ENCODE results near the gene CHEK2.

The CHEK2 gene

GRCh38 chr22:28741785-28742561, at the start of gene CHEK2, which contains the start of gene HSCB:
Gene CHEK2 (minus strand): TSS chr22:28741820. CDS start chr22:28734721, 7,099 bp downstream.
Gene HSCB (plus strand): TSS chr22:28742039. CDS start chr22:28742096, 57 bp downstream.
- no peak for TF ChIP-seq CTCF (IDR thresholded peaks at IDR 0.05; ENCODE audit: low read depth, low read length, missing control alignments)
- DNase-seq (ENCODE audit: low read depth), result peak; percentile 98
- H3K4me3 ChIP-seq (ENCODE audit: low read depth, low read length), result peak within 1 kb of the TSS; percentile 94

DNA sequence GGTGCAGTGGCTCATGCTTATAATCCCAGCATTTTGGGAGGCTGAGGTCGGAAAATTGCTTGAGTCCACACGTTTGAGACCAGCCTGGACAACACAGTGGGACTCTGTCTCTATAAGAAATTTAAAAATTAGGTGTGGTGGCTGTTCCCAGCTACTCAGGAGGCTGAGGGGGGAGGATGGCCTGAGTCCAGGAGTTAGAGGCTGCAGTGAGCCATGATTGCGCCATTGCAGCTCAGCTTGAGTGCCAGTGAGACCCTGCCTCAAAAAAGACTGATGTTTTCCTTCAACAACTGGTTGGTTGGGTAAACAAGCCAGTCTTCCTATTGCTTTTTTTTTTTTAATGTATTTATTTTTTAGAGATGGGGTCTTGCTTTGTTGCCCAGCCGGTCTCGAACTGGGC, 49.5 kb upstream of the CHEK2 start:
- TF ChIP-seq CTCF (IDR thresholded peaks at IDR 0.05; ENCODE audit: low read depth, low read length, missing control alignments), result no peak
- no peak for DNase-seq (ENCODE audit: low read depth)
- no peak overlapping the region for H3K4me3 ChIP-seq (ENCODE audit: low read depth, low read length)

- no peak for TF ChIP-seq CTCF (IDR thresholded peaks at IDR 0.05; ENCODE audit: low read depth, low read length, missing control alignments)
- H3K4me3 ChIP-seq (ENCODE audit: low read depth, low read length), result no peak overlapping the region
- no peak for DNase-seq (ENCODE audit: low read depth)
These were observed 47.0 kb upstream of the CHEK2 start for GRCh38 chr22:28788601-28789000.

- H3K4me3 ChIP-seq (ENCODE audit: low read depth, low read length), result no peak overlapping the region
- no peak for DNase-seq (ENCODE audit: low read depth)
These were observed 42.4 kb upstream of the CHEK2 start for GRCh38 chr22:28783786-28784671.

GRCh38 chr22:28780296-28780695, 38.7 kb upstream of the CHEK2 start:
- TF ChIP-seq CTCF (IDR thresholded peaks at IDR 0.05; ENCODE audit: low read depth, low read length, missing control alignments), result no peak
- no peak overlapping the region for H3K4me3 ChIP-seq (ENCODE audit: low read depth, low read length)
- DNase-seq (ENCODE audit: low read depth), result no peak

More at GRCh38 chr22:28783786-28784671, 42.4 kb upstream of the CHEK2 start:
- no peak for TF ChIP-seq CTCF (IDR thresholded peaks at IDR 0.05; ENCODE audit: low read depth, low read length, missing control alignments)

DNA sequence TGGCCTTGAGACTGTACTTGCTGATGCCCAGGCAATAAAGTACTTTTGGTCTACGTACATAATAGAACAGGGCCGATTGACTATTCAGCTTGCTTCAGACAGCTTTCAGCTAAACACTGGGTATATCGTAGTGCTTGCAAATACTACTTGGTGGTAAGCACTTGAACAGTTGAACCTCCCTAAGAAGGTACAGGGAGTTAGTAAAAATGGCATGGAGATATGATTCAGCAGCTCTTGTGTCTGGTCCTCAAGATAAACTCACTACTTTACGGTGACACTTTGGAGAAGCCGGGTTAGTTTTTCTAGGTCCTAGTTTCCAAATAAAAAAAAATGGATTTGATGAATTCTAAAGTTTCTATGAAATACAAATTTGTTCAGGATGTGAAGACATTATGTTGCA, 38.2 kb upstream of the CHEK2 start:
- DNase-seq (ENCODE audit: low read depth), result no peak
- TF ChIP-seq CTCF (IDR thresholded peaks at IDR 0.05; ENCODE audit: low read depth, low read length, missing control alignments), result no peak
- no peak overlapping the region for H3K4me3 ChIP-seq (ENCODE audit: low read depth, low read length)

Measured in GM12864 (cell line).